GM15510 (cell line): ENCODE data around the gene DENND10.

Experiments used
- POLR2A ChIP-seq: IDR thresholded peaks from 3 replicates; pipeline ENCODE4 v1.6.1; 2011; ENCODE audit warnings: borderline replicate concordance; ENCODE audit not compliant: insufficient read length; ENCODE audit errors: extremely low read depth

Gene DENND10

GRCh38 chr10:119103903-119104653 is at the start of gene DENND10:
TSS of gene DENND10 (plus strand) at chr10:119104113. CDS start at chr10:119104143, 30 bp downstream.
- peak; percentile 90 for TF ChIP-seq POLR2A

GRCh38 chr10:119055472-119055871 is 48.4 kb upstream of the DENND10 start:
- TF ChIP-seq POLR2A: no peak

GRCh38 chr10:119058010-119058409 is 45.9 kb upstream of the DENND10 start:
- no peak for TF ChIP-seq POLR2A

- no peak for TF ChIP-seq POLR2A
Observed at GRCh38 chr10:119059557-119059956, 44.4 kb upstream of the DENND10 start.

- TF ChIP-seq POLR2A: no peak
Observed at GRCh38 chr10:119060107-119060506, 43.8 kb upstream of the DENND10 start.

- TF ChIP-seq POLR2A: no peak
Observed at GRCh38 chr10:119061352-119061751, 42.6 kb upstream of the DENND10 start.

- no peak for TF ChIP-seq POLR2A
Observed at GRCh38 chr10:119061926-119062325, 42.0 kb upstream of the DENND10 start.

GRCh38 chr10:119070395-119071165 is 33.3 kb upstream of the DENND10 start:
- TF ChIP-seq POLR2A: no peak

GRCh38 chr10:119073584-119073983 is 30.3 kb upstream of the DENND10 start:
- TF ChIP-seq POLR2A: no peak

GRCh38 chr10:119078422-119079179 is 25.3 kb upstream of the DENND10 start:
- TF ChIP-seq POLR2A: no peak

- TF ChIP-seq POLR2A: peak; percentile 41
Observed at GRCh38 chr10:119079599-119080520, 24.1 kb upstream of the DENND10 start.

GRCh38 chr10:119080521-119081259 is 23.2 kb upstream of the DENND10 start, which contains the start of gene EIF3A:
TSS of gene EIF3A (minus strand) at chr10:119080817. CDS start at chr10:119080676, 141 bp downstream.
- TF ChIP-seq POLR2A: peak; percentile 98

- no peak for TF ChIP-seq POLR2A
Observed at GRCh38 chr10:119084896-119085295, 19.0 kb upstream of the DENND10 start.
